Activated T-helper 2 cell treated with anti-CD3 and anti-CD28 coated beads, Interferon-gamma antibody, Interleukin-2, Interleukin-4, amounts not matched to agents 10 μg/mL and 5 μg/mL and 100 μg/mL, durations not matched to agents 14 hours and 24 hours and 36 hours (primary cell): ENCODE measurements around the gene PSMD9. TPM values are rescaled to one million over a fixed set of nuclear protein-coding genes. Genes with fewer than 3 reads are reported as not detected.
A peak's percentile ranks its signal among the peaks of the same experiment; 100 is the strongest.
"Not testable (repeated sequence)": the region's sequence is repeated elsewhere in the genome, so short reads cannot be mapped to it uniquely, and the experiment has no call there.

Source experiments
- DNase-seq: peaks from one replicate; pipeline ENCODE4 v3.0.0; 2021; ENCODE audit warnings: low spot score
- H3K27ac Mint-ChIP-seq: one replicate; pipeline ENCODE4 v1.8.0; 2021; ENCODE audit warnings: mixed read lengths
- H3K27me3 Mint-ChIP-seq: one replicate; pipeline ENCODE4 v1.8.0; 2021; ENCODE audit warnings: low read depth, mixed read lengths
- H3K36me3 Mint-ChIP-seq: one replicate; pipeline ENCODE4 v1.8.0; 2021; ENCODE audit warnings: low read depth, mixed read lengths
- H3K4me1 Mint-ChIP-seq: one replicate; pipeline ENCODE4 v1.8.0; 2021; ENCODE audit warnings: low read depth, mixed read lengths
- H3K4me3 Mint-ChIP-seq: one replicate; pipeline ENCODE4 v1.8.0; 2021; ENCODE audit warnings: low read depth, mild to moderate bottlenecking, moderate library complexity, mixed read lengths
- H3K9me3 Mint-ChIP-seq: one replicate; pipeline ENCODE4 v1.8.0; 2021; ENCODE audit warnings: mixed read lengths
- intact Hi-C: fragments of 100-400 bp; cut with micrococcal nuclease; formaldehyde crosslinking; loops from one replicate; pipeline ENCODE4 v1.15.1; 2023
- total RNA-seq: library from RNA; stranded (reverse); gene quantifications from 2 replicates; pipeline ENCODE4 v1.2.3, GENCODE V29; 2022

The PSMD9 gene, protein sequence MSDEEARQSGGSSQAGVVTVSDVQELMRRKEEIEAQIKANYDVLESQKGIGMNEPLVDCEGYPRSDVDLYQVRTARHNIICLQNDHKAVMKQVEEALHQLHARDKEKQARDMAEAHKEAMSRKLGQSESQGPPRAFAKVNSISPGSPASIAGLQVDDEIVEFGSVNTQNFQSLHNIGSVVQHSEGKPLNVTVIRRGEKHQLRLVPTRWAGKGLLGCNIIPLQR
- total RNA-seq, result 65.2 and 71.0 TPM in 2 replicates

DNA sequence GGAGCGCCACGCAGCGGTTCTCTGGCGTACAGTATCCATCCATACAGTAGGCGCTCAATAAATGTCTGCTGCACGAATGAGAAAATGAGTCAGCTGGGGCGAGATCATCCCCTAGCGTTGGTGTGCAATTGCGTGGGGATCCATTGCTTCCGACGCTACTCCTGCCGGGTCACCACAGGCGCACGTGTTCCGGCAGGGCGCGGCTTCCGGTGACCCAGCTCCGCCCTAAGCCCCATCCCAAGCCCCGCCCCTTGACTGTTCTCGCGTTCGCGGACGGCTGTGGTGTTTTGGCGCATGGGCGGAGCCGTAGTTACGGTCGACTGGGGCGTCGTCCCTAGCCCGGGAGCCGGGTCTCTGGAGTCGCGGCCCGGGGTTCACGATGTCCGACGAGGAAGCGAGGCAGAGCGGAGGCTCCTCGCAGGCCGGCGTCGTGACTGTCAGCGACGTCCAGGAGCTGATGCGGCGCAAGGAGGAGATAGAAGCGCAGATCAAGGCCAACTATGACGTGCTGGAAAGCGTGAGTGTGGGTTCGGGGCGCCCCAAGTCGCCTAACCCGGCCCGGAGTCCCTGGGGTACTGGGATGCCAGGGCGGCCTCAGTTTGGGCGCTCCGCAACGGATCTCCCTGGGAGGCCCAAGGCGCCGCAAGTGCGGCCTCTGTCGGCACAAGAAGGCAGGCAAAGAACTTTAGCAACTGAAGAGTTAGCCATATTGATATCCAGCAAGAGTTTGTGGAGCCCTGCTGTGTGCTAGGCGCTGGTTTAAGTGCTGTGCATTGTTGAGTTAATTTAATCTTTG is at the start of gene PSMD9:
Gene PSMD9, plus strand, starts transcription at position 313 of the 796 bp plus-strand sequence. Its CDS starts 67 bp downstream, at position 380.
- peak; percentile 98 for DNase-seq
- Mint-ChIP-seq H3K36me3 (peaks cover 25% of the 10 kb centered on the region), H3K4me3 (peak within 1 kb of the TSS; percentile 99), H3K27ac (peak within 1 kb of the TSS; percentile 99), H3K27me3 (peaks cover 1% of the 10 kb centered on the region), H3K4me1 (peaks cover 22% of the 10 kb centered on the region), H3K9me3 (no peaks in the 10 kb centered on the region)
- intact Hi-C loops, result loop anchor here (1.0 to 10.0 kb wide), 5 partner anchors 30 to 174 kb away; partner anchors contain the start of genes CFAP251 and TMEM120B

DNA sequence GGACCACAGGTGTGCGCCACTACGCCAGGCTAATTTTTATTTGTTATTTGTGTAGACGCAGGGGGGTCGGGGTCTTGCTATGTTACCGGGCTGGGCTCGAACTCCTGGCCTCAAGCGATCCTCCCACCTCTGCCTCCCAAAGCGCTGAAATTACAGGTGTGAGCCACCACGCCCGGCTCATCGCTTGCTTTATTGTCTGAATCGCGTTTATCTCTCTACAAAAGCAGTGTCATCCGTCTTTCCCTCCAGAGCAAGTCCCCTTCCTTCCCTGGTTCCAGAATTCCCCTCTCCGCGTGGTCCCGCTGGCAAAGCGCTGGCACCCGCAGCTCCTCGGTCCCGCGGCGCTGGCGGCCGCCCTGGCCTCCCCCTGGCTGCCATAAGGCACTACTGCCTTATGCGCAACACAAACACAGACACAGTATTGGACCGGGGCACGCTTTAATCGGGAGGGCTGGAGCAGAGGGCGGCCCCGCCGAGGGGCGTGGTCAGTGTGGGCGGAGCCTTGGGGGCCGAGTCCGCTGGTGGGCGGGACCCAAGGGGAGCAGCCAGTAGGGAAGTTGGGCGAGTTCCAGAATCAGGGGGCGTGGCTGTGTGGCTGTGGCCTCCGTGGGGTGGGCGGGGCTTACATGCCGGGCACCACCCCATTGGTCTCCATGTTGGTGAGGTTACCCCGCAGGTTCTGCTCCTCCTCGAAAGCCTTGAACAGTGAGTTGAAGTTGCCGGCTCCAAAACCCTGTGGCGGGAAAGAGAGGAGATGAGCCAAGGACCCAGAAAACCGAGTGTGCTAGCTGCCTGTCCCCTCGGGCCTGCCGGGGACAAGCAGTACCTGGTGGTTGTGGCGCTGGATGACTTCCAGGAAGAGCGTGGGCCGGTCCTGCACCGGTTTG is 49.2 kb upstream of the PSMD9 start:
- Mint-ChIP-seq H3K36me3 (no peaks in the 10 kb centered on the region), H3K27me3 (no peaks in the 10 kb centered on the region), H3K4me3 (peak overlapping the region; percentile 97), H3K4me1 (peaks cover 4% of the 10 kb centered on the region), H3K9me3 (no peaks in the 10 kb centered on the region), H3K27ac (peak overlapping the region; percentile 90)
- DNase-seq, result peak; percentile 99
- intact Hi-C loops, result loop anchor here (2.0 to 10.0 kb wide), 3 partner anchors 45 to 385 kb away; partner anchors contain the start of genes DIABLO and PSMD9

DNA sequence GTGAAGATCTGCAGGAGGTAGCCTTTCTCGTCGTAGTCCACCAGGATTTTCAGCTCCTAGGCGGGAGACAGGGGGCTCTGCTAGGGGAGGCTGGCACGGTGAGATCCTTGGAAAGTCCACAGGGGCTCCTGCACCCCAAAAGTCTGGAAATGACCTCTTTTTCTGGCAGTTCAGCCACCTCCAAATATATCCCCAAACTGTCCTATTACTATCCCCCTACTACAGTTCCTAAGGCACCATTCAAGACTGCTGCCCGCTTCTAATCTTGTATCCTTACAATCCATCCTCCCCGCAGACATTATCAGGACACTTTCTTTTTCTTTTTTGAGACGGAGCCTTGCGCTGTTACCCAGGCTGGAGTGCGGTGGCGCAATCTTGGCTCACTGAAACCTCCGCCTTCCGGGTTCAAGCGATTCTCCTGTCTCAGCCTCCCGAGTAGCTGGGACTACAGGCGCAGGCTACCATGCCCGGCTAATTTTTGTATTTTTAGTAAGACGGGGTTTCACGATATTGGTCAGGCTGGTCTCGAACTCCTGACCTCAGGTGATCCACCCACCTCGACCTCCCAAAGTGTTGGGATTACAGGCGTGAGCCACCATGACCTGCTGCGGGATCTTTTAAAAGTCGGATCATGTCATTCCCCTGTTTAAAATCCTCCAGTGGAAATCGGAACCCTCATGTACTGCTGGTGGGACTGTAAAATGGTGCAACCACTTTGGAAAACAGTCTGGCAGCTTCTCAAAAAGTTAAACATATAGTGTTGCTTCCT is 48.4 kb upstream of the PSMD9 start:
- peaks cover 4% of the 10 kb centered on the region for H3K4me1 Mint-ChIP-seq
- peak overlapping the region; percentile 90 for H3K27ac Mint-ChIP-seq
- intact Hi-C loops, result loop anchor here (2.0 to 10.0 kb wide), 3 partner anchors 45 to 385 kb away; partner anchors contain the start of genes DIABLO and PSMD9
- no peaks in the 10 kb centered on the region for H3K36me3 Mint-ChIP-seq
- no peaks in the 10 kb centered on the region for H3K27me3 Mint-ChIP-seq
- H3K9me3 Mint-ChIP-seq, result no peaks in the 10 kb centered on the region
- DNase-seq, result no peak
- H3K4me3 Mint-ChIP-seq, result peak overlapping the region; percentile 97

DNA sequence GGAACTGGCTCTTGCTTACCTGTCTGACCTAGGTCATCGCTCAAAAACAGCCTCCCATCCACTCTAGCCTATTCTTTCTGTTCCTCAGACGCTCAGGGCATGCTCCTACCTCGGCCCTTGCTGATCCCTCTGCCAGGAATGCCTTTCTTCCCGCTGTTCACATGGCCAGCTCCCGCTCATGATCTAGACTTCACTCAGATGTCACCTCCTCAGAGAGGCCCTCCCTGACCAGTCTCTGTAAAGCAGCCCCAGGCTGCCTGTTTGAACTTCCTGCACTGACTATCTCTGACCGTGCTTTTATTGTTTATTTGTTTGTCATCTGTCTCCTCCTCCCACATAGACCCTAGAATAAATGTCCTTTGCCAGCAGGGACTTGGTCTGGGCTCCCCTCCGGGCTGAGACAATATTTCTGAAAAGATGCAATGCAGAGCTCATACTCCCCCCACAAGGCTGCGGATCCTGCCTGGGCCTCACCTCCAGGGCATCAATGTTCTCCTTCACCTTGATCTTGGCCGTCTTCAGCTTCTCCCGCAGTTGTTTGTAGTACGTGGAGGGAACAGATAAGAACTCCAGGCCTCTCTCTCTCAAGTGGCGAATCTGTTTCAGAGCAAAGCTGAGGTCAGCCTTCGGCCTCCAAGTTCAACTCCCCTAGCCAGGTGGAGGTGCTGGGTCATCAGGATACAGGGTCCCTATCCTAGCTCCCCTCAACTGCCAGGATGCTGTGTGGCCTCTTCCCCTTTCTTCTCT is 45.2 kb upstream of the PSMD9 start:
- Mint-ChIP-seq H3K4me1 (peaks cover 4% of the 10 kb centered on the region), H3K27me3 (no peaks in the 10 kb centered on the region), H3K27ac (no peak overlapping the region), H3K36me3 (no peaks in the 10 kb centered on the region), H3K9me3 (no peaks in the 10 kb centered on the region), H3K4me3 (no peak overlapping the region)
- intact Hi-C loops, result no loop called here
- DNase-seq, result no peak

DNA sequence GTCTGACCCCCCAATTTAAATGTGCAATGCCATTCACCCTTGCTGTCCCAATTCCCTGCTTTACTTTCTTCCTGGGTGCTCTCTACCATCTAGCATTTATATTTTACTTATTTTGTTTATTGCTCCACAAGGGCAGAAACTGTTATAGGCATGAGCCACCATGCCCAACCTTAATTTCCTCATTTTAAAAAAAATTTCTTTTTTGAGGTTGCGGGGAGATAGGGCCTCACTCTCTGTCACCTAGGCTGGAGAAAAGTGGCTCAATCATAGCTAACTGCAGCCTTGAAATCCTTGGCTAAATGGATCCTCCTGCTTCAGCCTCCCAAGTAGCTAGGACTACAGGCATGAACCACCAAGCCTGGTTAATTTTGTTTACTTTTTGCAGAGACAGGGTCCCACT is 42.9 kb upstream of the PSMD9 start:
- H3K27ac Mint-ChIP-seq, result no peak overlapping the region
- intact Hi-C loops, result no loop called here
- no peaks in the 10 kb centered on the region for H3K36me3 Mint-ChIP-seq
- no peak for DNase-seq
- no peak overlapping the region for H3K4me3 Mint-ChIP-seq
- H3K27me3 Mint-ChIP-seq, result no peaks in the 10 kb centered on the region
- H3K9me3 Mint-ChIP-seq, result no peaks in the 10 kb centered on the region
- no peaks in the 10 kb centered on the region for H3K4me1 Mint-ChIP-seq

DNA sequence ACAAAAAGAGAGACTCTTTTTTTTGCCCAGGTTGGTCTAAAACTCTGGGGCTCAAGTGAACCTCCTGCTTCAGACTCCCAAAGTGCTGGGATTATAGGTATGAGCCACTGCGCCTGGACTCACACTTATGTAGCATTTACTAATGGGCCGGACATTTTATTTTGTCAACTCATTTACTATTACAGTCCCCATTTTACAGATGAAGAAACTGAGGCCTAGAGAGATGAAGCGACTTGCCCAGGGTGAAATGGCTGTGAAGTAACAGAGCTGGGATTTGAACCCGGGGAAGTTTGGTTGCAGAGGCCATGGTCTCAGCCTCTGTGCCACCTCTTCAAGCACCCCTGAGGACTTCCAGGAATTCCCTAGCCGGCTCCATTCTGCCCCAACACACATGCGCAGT is 39.4 kb upstream of the PSMD9 start:
- Mint-ChIP-seq H3K4me3 (no peak overlapping the region), H3K27ac (no peak overlapping the region), H3K27me3 (no peaks in the 10 kb centered on the region), H3K9me3 (no peaks in the 10 kb centered on the region), H3K36me3 (no peaks in the 10 kb centered on the region), H3K4me1 (no peaks in the 10 kb centered on the region)
- intact Hi-C loops, result no loop called here
- no peak for DNase-seq

DNA sequence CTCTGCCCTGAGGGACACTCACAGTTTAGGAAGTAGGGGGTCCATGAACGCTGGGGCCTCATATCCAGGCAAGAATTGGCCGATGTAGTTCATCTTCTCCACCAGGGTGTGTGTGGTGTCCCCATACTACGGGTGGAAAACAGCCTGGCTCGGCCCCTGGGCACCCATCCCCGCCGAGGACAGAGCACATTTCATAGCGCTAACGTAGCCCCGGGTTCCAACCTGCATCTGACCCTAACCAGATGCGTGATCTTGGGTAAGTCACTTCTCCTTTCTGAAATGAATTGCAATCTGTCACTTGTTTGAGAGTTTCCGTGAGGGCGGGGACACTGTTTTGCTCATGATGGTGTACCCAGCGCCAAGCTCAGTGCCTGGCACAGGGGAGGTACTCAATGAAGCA is 38.9 kb upstream of the PSMD9 start:
- H3K4me1 Mint-ChIP-seq, result no peaks in the 10 kb centered on the region
- no peak overlapping the region for H3K27ac Mint-ChIP-seq
- H3K4me3 Mint-ChIP-seq, result no peak overlapping the region

DNA sequence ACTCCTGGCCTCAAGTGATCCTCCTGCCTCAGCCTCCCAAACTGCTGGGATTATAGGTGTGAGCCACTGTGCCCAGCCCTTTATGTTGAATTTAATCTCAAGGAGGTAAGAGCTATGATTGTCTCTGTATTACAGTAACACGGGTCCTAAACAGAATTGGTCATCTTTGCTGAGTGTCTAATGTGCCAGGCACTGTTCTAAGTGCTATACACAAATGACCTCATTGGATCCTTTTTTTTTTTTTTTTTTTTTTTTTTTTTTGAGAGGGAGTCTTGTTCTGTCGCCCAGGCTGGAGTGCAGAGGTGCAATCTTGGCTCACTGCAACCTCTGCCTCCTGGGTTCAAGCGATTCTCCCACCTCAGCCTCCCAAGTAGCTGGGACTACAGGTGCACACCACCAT is 36.2 kb upstream of the PSMD9 start:
- H3K4me1 Mint-ChIP-seq, H3K4me3 Mint-ChIP-seq, H3K27ac Mint-ChIP-seq, H3K9me3 Mint-ChIP-seq, intact Hi-C loops, H3K36me3 Mint-ChIP-seq, H3K27me3 Mint-ChIP-seq, DNase-seq: not testable (repeated sequence)

More for the DNA sequence above, 38.9 kb upstream of the PSMD9 start:
- Mint-ChIP-seq H3K36me3 (no peaks in the 10 kb centered on the region), H3K27me3 (no peaks in the 10 kb centered on the region), H3K9me3 (no peaks in the 10 kb centered on the region)
- DNase-seq, result no peak
- intact Hi-C loops, result no loop called here

DNA sequence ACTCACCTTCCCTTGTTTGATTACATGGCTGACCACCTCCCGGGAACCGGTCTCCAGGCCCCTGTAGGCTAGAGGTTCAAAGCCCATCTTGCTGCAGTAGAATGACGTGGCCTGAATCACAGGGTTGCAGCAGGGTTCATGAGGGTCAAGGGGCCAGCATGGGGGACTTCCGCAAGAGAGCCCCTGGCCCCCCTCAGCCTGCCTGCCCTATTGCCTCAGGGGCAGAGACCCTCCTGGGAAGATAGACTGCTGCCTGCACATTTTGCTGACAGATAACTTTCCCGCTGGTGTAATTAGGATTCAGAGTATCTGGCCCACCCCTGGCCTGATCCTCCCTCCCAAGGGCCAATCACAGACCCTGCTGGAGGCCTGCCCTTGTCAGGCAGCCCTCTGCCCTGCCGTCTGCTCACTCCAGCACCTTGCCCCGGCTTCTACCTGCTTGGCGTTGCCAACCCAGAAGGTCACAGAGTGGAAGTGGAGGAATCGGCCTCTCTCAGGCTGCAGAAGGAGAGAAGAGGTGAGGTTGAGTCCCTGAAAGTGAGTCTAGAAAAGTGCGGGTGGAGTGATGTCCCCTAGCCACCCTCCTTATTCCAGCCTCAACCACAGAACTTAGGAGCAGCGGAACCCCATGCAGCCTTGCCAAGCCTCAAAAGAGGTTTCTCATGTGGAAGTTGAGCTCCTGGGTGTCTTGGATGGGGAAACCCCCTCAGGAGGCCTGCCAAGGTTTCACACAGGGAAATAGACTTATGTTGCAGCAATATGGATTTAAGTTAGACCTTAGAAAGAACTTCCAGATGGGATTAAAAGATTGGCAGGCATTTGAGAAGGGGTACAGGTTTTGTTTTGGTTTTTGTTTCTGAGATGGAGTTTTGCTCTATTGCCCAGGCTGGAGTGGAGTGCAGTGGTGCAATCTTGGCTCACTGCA is 31.0 kb upstream of the PSMD9 start:
- no peaks in the 10 kb centered on the region for H3K9me3 Mint-ChIP-seq
- intact Hi-C loops, result no loop called here
- no peaks in the 10 kb centered on the region for H3K36me3 Mint-ChIP-seq
- no peak for DNase-seq
- no peaks in the 10 kb centered on the region for H3K27me3 Mint-ChIP-seq
- no peaks in the 10 kb centered on the region for H3K4me1 Mint-ChIP-seq
- no peak overlapping the region for H3K27ac Mint-ChIP-seq
- no peak overlapping the region for H3K4me3 Mint-ChIP-seq

DNA sequence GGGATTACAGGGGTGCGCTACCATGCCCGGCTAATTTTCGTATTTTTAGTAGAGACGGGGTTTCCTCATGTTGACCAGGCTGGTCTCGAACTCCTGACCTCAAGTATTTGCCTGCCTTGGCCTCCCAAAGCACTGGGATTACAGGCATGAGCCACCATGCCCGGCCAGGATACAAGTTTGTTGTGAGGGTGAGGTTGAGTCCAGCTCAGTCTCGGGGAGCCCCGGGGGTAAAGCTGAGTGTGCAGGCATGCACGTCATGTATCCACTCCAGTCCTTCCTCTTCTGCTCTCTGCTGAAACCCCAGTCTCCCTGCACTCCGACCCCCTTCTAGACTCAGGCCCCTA is 30.3 kb upstream of the PSMD9 start:
- H3K27ac Mint-ChIP-seq, result no peak overlapping the region
- no peak for DNase-seq
- intact Hi-C loops, result no loop called here
- H3K4me3 Mint-ChIP-seq, result no peak overlapping the region
- H3K36me3 Mint-ChIP-seq, result no peaks in the 10 kb centered on the region
- no peaks in the 10 kb centered on the region for H3K27me3 Mint-ChIP-seq
- no peaks in the 10 kb centered on the region for H3K4me1 Mint-ChIP-seq
- no peaks in the 10 kb centered on the region for H3K9me3 Mint-ChIP-seq
